B cell (primary cell): ENCODE results near the gene REG1A.

Experiments
- EZH2 ChIP-seq: IDR thresholded peaks from 2 replicates; pipeline ENCODE4 v1.6.1; 2012; ENCODE audit warnings: borderline replicate concordance, low read depth, mild to moderate bottlenecking, moderate library complexity, low read length; ENCODE audit not compliant: insufficient read depth, poor library complexity, severe bottlenecking
- TF ChIP-seq, protein P1 (sequence below): fragments of 200-600 bp; IDR thresholded peaks from one replicate; pipeline ENCODE4 v1.8.0; 2022; ENCODE audit warnings: antibody characterized with exemption, mild to moderate bottlenecking

DNA sequence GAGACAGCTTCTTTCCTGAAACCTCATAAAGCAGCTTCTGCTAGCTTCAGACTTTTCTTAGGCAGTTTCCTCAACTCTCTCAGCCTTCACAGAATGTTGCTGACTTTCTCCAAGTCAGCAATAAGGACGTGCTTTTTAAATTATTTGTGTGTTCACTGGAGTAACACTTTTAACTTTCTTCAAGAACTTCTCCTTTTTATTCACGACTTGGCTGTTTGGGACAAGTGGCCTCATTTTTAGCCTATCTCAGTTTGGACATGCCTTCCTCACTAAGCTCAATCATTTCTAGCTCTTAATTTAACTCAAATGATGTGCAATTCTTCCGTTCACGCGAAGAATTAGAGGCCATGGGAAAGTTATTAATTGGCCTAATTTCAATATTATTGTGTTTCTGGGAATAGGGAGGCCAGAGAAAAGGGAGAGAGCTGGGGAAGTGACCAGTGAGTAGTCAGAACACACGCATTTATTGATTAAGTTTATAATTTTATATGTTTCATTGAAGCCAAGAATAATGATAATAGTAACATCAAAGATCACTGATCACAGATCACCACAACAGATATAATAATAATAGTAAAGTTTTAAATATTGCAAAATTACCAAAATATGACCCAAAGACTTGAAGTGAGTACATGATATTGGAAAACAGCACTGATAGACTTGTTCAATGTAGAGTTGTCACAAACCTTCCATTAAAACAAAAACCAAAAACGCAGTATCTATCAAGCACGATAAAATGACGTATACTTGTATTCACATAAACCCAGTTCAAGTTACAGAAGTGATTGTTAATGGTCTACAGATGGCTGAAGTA is 4.8 kb downstream of the REG1A start:
- TF ChIP-seq, protein P1, sequence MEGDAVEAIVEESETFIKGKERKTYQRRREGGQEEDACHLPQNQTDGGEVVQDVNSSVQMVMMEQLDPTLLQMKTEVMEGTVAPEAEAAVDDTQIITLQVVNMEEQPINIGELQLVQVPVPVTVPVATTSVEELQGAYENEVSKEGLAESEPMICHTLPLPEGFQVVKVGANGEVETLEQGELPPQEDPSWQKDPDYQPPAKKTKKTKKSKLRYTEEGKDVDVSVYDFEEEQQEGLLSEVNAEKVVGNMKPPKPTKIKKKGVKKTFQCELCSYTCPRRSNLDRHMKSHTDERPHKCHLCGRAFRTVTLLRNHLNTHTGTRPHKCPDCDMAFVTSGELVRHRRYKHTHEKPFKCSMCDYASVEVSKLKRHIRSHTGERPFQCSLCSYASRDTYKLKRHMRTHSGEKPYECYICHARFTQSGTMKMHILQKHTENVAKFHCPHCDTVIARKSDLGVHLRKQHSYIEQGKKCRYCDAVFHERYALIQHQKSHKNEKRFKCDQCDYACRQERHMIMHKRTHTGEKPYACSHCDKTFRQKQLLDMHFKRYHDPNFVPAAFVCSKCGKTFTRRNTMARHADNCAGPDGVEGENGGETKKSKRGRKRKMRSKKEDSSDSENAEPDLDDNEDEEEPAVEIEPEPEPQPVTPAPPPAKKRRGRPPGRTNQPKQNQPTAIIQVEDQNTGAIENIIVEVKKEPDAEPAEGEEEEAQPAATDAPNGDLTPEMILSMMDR = no peak
- no peak for TF ChIP-seq EZH2
